Activated CD8-positive, alpha-beta memory T cell treated with anti-CD3 and anti-CD28 coated beads, Interleukin-2, amount 50 U/mL, for 24 hours (primary cell): Measurements from ENCODE around the gene ATP6AP1.

Source experiments
- DNase-seq: peaks from one replicate; pipeline ENCODE4 v3.0.0-alpha.2; 2020; ENCODE audit errors: extremely low read depth

The ATP6AP1 gene

DNA sequence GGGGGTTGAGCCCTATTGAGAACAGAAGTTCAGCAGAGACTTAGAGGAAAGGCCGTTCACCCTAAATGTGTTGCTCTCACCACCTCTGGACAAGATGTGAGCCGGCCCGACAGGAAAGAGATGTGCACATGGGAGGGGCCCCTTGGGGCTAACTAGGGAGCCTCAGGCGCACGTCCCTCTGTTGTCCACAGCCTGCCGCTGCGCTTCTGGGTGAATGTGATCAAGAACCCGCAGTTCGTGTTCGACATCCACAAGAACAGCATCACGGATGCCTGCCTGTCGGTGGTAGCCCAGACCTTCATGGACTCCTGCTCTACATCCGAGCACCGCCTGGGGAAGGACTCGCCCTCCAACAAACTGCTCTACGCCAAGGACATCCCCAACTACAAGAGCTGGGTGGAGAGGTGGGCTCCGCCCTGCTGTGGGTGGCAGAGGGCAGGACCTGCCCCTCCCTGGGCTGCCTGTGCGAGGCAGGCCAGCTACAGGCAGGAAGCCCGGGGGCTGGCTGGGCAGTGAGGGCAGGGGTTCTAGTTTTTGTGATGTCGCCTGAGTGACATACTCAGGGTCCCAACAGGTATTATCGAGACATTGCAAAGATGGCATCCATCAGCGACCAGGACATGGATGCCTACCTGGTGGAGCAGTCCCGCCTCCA, 42.6 kb downstream of the ATP6AP1 start:
- DNase-seq, result no peak

DNA sequence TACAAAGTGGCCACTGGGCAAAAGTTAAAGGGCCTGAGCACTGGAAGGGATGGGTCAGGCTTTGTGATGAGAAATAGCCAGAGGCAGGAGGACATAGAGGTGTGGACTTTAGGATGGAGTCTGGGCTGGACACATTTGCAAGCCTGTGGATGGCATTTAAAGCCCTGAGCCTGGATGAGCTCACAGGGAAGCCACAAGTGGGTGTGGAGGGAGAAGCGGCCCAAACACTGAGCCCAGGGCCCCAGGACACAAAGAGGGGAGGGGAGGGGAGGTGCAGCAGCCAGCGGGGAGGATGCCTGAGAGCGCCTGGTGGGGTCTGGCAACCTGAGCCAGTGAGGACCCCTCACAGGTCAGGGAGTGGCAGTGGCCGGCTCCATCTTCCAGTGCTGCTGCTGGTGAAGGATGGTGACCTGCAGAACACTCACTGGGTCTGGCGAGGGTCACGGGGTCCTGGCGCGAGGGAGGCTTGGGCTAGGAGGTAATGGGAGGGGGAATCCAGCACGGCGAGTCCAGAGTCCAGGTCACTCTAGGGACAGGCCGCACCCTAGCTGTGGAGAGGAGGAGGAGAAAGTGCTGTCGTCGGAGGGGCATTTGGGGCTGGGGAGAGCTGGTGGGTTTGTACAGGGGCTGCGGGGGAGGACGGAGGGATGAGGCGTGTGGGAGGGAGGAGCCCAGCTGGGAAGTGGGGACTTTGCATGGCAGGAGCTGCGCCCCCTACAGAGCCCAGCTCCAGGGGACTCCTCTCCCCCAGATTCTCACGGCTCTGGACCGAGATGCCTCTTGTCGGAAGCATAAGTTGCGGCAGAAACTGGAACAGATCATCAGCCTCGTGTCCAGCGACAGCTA, 43.6 kb downstream of the ATP6AP1 start:
- DNase-seq, result no peak

DNA sequence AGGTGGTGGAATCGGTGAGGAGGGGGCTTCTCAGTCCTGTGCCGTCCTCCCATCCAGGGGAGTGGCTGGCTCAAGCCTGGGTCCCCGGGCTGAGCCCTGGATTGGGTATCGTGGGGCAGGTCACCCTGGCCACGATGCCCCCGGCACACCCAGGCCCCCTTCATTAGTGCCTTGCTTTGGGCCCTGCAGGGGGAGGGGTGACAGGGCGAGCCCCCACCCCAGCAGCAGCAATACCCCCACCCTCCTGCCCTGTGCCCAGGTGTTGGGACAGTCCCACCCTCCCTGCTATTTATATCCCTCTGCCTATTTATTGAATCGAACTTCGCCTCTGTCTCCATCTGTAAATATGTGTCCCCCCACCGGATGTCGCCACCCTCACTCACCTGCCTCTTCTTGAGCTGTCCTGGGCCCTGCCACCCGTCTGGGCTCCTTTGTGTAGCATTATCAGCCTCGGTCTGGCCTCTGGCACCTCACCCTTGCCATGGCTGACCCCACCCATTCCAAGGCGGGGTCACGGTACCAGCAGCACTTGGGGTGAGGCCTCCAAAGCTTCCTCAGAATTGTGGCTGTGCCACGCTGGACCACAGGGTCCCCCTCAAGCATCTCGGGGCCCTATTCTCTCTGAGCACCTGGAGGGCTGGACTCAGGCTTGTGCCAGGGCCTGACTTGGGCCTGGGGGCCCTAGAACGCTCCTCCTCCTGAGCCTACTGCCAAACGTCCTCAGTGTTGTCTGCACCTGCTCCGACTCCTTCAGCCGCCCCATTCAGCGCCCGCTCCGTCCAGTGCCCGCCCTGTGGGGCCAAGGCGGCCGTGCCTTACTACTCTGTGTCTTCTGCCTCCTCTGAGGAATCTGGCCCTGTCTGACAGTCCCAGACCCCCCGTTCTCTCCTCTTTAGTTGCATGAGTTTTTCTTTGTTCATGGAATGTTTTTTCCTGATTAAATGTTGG, 44.5 kb downstream of the ATP6AP1 start:
- no peak for DNase-seq

DNA sequence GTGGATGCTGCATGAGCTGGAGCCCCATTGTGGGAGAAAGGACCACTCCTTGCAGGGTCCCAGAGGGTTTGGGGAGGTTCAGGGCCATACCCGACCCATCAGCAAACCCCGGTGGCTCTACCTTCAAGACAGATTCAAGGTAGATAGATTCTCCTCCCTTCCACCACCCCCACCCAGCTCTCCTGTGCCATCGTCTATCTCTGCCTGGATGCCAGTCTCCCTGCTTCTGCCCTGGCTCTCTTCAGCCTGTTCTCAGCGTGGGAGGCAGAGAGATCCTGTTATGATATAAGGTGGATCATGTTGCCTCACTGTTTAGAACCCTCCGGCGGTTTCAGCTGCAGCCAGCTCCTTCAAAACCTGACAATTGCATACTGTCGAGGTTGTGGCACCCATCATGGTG, 45.2 kb downstream of the ATP6AP1 start:
- DNase-seq, result no peak

DNA sequence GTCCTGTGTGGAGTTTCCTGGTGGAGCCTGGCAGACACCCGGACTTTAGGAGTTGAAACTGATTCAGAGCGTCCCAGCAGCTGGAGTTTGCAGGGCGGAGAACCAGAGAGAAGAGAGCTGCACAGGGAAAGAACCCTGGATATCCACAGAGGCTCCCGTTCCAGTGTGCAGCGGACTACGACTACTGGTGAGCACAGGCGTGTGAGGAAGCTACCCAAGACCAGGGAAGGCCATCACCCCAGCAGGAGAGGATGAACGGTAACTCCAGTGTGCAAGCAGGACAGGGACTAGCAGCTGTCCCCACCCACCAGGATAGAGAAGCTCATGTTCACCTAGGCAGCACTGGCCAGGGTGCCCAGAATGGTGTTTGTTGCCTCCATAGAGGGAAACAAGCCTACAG, 48.3 kb downstream of the ATP6AP1 start:
- no peak for DNase-seq

DNA sequence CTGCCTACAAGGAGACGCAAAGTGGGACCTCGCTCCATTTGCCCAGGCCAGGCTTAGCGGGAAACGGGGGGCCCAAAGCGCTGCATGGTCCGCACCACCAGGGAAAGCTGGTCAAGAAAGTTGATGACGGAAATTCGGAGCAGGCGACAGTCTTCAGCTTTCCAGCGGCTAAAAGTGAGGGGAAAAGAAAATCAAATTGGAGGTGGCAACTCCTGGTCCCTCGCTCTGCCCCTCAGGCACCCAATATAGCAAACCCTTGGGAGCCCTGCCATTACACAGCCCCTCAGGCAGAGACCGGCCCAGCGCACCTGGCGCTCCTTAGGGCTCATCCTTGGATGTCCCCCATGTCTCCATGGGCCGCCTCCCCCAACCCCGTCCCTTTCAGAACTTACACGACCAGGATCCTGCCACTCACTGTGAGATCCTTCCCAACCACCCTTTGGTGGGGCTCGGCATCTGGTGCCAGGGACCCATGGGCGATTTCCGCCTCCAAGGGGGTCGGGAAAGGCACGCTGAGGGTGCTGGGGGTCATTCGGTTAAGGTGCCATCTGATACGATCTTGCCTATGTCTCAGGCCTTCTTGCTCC, 49.5 kb downstream of the ATP6AP1 start:
- DNase-seq, result no peak

DNA sequence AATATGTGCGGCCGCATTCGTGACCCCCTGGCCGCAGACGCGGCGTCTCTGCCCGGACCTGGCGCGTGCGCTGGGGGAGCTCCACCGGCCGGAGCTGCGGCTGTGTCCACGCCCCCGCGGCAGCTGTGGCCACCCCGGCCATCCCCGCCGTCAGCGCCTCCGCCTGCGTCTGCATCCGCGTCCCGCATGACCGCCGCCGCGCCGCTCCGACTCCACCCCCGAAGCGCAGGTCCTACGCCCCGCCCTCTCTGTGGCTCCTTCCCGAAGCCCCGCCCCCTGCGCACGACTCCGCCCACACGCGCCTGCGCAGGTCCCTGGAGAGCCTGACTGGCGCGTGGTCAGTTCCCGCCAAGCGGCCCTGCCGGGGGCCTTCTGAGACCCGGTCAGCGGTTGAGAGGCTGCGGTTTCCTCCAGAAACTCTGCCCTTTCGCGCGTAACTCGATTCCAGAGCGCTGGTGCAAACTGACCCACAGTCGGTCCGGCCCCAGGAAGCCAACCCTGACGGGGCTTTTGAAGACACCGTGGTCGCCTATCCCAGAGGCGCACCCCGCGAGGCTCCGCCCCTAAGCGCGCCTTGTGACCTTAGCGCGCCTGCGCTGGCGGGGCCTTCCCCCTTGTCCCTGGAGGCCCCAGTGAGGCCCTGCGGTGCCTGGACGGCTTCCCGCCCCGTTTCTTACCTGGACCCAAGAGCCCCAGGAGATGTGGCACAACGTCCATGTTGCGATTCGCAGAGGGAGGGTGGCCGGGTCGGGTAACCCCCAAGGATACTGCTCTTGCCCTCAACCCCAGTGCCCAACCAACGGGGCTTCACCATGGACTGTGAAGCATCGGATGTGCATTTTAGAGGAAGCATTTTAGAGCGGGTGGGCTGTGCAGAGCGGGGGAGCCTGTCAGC, 50.5 kb downstream of the ATP6AP1 start, which contains the start of gene LAGE3:
LAGE3 (minus strand) TSS at position 554 of the 895 bp plus-strand sequence; CDS start at position 188, 366 bp downstream.
- DNase-seq, result peak; percentile 76

DNA sequence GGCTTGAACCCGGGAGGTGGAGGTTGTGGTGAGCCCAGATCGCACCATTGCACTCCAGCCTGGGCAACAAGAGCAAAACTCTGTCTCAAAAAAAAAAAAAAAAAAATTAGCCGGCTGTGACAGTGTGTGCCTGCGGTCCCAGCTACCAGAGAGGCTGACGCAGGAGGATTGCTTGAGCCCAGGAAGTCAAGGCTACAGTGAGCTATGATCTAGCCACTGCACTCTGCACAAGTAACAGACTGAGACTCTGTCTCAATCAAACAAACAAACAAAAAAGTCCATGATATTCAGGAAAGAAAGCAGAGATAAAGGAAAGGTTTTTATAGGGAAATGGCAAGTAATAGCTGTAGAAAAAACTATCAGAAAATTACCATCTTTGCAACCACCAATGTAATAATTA, 52.7 kb downstream of the ATP6AP1 start:
- DNase-seq, result no peak

DNA sequence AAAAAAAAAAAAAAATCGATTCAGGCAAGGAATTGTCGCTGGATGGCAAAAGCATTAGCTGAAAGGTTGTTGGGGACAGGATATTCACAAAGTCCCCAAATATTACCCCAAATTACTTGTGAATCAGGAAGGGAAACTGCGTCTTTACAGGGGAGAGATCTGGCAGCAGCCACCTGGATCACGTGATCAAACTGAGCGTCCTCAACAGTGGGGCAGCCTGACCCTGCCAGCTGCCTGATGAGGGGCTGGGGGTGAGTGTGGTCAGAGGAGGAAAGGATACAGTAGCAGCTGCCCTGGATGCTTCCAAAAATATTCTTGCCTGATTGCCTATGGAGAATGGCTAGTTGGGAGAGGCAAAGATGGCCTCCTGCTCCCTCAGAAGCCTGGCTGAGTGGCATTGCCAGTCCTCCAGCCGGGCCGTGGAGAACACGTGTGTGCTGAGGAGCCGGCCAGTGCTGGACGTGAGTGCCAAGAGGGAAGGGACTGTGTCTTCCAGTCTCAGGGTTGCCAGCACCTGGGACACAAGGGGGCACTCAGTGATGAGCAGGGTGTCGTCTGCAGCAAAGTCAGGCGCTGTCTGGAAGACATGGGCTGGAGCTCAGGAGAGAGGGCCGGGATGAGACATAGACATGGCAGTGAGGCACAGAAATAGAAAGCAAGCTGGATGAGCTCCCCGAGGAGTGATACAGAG, 53.6 kb downstream of the ATP6AP1 start:
- no peak for DNase-seq

DNA sequence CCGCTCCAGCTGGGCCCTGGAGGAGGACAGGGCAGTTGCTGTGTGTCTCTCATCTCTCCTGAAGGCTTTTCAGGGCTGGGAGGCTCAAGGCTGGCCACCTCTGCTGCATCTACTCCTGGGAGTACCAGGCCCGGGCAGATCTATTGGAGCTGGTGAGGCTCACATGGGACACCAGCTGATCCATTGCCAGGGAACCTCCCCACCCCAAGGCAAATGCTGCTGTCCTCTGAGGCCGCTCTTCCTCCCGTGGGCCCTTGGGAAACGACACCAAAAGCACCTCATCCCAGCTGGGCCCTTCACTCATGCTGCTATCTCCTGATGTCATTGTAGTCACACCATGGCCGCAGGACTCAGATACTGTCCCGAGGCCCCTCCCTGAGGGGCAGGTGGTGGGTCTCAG, 54.3 kb downstream of the ATP6AP1 start:
- DNase-seq, result no peak

DNA sequence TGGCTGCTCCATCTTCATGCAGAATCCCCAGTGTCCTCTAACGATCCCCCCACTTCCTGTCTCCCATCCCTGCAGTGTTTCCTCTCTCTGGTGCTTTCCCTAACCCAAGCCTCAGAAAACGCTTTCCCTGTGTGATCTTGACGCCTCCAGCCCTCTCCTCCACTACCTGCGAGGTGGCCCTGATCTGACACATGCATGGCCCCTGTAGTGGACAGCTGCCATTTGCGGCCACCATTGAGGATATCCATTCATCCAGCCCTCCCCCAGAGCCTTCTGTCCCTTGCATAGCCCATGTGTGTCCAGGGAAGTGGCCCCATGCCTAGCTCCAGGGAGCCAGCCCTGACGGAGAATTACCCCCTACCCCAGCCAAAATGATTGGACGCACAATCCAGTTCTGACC, 54.8 kb downstream of the ATP6AP1 start:
- DNase-seq, result no peak

DNA sequence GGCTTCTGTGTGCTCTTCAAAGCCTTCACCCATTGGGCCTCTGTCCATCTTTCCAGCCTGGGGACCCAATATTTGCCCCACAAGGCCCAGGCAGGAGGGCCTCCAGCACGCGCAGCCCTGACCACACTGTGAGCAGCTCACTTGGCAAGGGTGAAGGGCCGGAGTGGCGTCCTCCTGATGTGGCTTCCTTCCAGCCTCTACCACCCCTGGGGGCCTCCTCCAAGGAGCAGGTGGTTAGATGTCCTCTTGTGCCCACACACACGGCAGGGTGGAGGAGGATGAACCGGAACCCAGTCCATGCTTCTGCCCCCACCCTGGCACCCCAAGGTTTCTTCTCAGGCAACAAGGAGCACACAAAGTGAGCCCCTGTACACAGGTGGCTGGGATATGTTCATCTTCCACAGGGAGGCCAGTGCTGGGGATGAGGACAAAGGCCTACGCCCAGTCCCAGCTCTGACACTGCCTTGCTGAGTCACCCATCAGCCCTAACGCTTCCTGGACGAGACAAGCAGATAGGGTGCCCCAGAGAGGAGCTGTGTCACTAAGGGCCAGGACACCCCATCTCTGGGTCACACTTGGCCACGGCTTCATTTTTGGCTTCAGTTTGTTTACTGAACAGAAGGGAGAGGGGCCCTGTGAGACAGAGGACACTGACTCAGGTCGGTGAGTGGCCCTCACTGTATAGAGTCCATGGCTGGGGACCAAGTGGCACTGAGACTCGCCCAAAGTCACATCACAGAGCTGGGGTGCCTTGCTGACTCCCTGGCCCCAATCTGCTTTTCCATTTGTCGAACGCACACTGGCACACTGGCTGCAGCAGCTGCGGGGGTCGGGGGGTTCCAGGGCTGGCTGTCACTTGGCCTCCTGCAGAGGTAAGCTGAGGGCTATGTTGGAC, 56.0 kb downstream of the ATP6AP1 start:
- DNase-seq, result no peak

DNA sequence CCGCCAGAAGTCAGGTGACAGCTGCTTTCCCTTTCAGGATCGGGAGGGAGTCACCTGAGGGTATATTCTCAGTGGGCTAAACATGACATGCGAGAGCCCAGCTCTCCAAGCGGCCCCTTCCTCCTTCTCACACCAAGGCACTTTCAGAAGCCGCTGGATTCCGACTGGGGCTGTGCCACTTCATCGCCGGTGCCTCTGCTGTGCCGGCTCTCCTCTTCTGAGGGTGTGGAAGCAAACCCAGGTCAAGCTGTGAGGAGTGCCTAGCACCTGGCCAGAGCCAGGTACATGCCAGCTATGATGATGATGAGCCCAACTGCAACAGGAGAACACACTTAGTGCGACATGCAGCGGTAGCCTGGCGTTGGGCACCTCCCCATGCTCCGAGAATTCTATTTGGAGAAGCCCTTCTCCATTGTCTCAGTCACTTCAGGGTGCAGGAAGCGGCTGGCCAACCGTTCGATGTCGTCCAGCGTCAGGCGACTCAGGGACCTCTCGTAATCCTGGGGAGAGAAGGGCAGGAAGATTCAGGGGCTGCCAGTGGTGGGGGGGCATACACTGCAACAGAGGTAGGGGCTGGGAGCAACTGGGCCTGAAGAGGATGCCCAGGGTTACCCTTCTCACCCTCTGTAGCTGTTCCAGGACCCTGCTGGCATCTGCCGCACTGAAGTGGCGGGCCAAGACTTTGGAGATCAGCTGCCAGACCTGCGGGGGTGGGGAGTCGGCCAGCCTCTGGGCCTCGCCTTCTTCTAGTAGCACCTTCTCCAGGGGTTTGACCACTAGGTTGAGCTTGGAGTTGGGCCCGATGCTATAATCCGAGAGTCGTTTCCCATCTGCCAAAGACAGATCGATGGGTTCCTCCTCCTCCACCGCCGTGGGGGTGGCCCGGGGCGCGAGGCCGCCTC, 56.9 kb downstream of the ATP6AP1 start:
- no peak for DNase-seq

DNA sequence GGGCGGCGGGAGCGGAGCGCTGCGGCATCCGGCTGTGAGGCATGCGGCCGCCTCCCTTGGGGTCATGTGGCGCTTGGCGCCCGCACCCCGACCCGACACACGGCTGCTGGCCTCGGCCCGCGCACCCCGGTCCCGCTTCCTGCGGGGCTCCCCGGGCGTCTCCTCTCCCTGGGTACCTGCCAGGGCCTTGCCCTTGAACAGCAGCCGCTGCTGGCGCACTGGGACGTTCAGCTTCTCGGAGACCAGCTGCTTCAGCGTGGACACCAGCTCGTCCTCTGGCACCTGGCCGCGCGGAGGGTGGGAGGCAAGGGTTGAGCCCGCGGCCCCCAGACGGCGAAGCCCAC, 57.5 kb downstream of the ATP6AP1 start:
- no peak for DNase-seq
